GM12891 (cell line): ENCODE data around the gene LONRF2.

Experiments used
- POLR2A ChIP-seq: IDR thresholded peaks from 2 replicates; pipeline ENCODE4 v1.6.1; 2011; ENCODE audit warnings: low read depth, low read length, control low read depth
- POLR2AphosphoS5 ChIP-seq: IDR thresholded peaks from 2 replicates; pipeline ENCODE4 v1.6.1; 2011; ENCODE audit warnings: low read depth, low read length, control low read depth

- TF ChIP-seq POLR2A = no peak
- no peak for TF ChIP-seq POLR2AphosphoS5
Observed at GRCh38 chr2:100254646-100255210, 67.6 kb downstream of the LONRF2 start.
